GM21381 (cell line): ENCODE measurements around the gene AIF1L.

Experiments
- ATAC-seq: cut with Tn5 transposase; IDR thresholded peaks from one replicate; pipeline ENCODE4 v1.9.1; 2021; ENCODE audit warnings: mild to moderate bottlenecking, moderate library complexity; ENCODE audit not compliant: unreplicated experiment

The AIF1L gene

GRCh38 chr9:131161585-131161984, 65.3 kb downstream of the AIF1L start:
- no peak for ATAC-seq

- ATAC-seq, result no peak
Observed at GRCh38 chr9:131162886-131163285, 66.6 kb downstream of the AIF1L start.

- no peak for ATAC-seq
Observed at GRCh38 chr9:131165523-131165922, 69.2 kb downstream of the AIF1L start.

GRCh38 chr9:131167146-131167692, 70.9 kb downstream of the AIF1L start:
- ATAC-seq, result no peak

- no peak for ATAC-seq
Observed at GRCh38 chr9:131167936-131168335, 71.6 kb downstream of the AIF1L start.

GRCh38 chr9:131169563-131170240, 73.4 kb downstream of the AIF1L start:
- no peak for ATAC-seq
